Measurements from ENCODE around the gene ATP10A. TPM values are rescaled to one million over a fixed set of nuclear protein-coding genes. Genes with fewer than 3 reads are reported as not detected.

The ATP10A gene
- total RNA-seq, 1 experiment from 2014 or later, result 3.0 TPM

DNA sequence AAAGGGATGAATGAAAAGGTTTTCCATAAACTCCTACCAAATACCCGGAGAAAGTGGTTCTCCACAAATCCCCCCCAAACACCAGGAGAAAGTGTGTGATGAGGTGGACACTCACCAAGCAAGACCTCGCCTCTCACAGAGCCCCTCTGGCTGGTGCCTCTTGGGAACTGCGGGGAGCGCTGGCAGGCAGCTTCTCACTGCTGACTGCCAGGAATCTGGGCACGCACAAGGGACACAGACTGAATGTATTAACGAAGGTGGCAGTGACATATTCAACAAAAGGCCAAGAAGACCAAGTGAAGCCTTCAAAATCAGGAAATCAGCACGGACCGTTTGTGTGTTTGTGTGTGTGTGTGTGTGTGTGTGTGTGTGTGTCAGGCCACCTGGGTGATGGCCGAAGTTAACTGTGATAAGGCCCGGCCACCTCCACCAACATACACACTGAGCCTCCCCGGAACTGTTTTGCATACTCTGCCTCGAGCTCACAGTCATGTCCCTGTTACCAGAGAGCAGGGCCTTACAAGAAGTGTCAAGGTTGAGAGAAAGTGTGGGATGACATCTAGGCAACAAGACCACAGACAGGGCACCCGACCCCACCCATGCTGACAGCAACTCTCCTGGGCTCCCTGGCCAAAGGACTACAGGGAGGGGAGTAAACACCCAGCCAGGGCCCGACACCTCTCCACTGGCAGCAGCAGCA, 18.0 kb downstream of the ATP10A start:
- intact Hi-C loops (cut with micrococcal nuclease; ENCODE audit: unreplicated experiment), result no loop called here
- BruUV-seq (replicated peaks), result no TSS peak
- no peak for DNase-seq
- CTCF ChIA-PET, result no interaction called here
- H3K9me3 Mint-ChIP-seq (ENCODE audit: low read depth, unreplicated experiment), result no peaks in the 10 kb centered on the region
- H3K36me3 Mint-ChIP-seq (ENCODE audit: insufficient read depth, unreplicated experiment), result no peaks in the 10 kb centered on the region
- TF ChIP-seq, protein P1, sequence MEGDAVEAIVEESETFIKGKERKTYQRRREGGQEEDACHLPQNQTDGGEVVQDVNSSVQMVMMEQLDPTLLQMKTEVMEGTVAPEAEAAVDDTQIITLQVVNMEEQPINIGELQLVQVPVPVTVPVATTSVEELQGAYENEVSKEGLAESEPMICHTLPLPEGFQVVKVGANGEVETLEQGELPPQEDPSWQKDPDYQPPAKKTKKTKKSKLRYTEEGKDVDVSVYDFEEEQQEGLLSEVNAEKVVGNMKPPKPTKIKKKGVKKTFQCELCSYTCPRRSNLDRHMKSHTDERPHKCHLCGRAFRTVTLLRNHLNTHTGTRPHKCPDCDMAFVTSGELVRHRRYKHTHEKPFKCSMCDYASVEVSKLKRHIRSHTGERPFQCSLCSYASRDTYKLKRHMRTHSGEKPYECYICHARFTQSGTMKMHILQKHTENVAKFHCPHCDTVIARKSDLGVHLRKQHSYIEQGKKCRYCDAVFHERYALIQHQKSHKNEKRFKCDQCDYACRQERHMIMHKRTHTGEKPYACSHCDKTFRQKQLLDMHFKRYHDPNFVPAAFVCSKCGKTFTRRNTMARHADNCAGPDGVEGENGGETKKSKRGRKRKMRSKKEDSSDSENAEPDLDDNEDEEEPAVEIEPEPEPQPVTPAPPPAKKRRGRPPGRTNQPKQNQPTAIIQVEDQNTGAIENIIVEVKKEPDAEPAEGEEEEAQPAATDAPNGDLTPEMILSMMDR (IDR thresholded peaks at IDR 0.05; ENCODE audit: unreplicated experiment), result no peak
- no peaks in the 10 kb centered on the region for H3K4me1 Mint-ChIP-seq (ENCODE audit: low read depth, unreplicated experiment)
- H3K4me3 Mint-ChIP-seq (ENCODE audit: low read depth, unreplicated experiment), result no peak overlapping the region
- H3K27ac Mint-ChIP-seq (ENCODE audit: unreplicated experiment), result no peak overlapping the region
- H3K27me3 Mint-ChIP-seq (ENCODE audit: unreplicated experiment), result no peaks in the 10 kb centered on the region

DNA sequence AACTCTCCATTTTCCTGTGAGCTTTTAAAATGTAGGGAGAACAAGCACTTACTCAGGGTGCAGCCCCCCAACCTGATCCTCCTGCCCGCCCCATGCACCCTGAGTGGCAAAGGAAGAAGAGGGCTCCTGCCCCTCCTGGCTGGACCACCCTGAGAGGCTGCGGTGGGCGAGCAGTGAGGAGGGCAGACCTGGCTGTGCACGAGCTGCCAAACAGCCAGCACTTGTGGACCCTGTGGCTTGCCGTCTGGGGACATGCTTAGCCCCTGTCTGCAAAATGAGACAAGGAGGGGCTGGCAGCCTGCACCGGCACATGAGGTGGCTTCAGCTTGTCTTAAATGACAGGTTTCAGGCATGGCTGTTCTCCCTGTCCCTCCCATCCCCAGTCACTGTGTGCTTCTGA, 18.6 kb downstream of the ATP10A start:
- H3K4me1 Mint-ChIP-seq (ENCODE audit: low read depth, unreplicated experiment), result no peaks in the 10 kb centered on the region
- TF ChIP-seq, protein P1 (IDR thresholded peaks at IDR 0.05; ENCODE audit: unreplicated experiment), result no peak
- H3K4me3 Mint-ChIP-seq (ENCODE audit: low read depth, unreplicated experiment), result no peak overlapping the region
- H3K36me3 Mint-ChIP-seq (ENCODE audit: insufficient read depth, unreplicated experiment), result no peaks in the 10 kb centered on the region
- no peaks in the 10 kb centered on the region for H3K9me3 Mint-ChIP-seq (ENCODE audit: low read depth, unreplicated experiment)
- H3K27ac Mint-ChIP-seq (ENCODE audit: unreplicated experiment), result no peak overlapping the region
- BruUV-seq (replicated peaks), result no TSS peak
- intact Hi-C loops (cut with micrococcal nuclease; ENCODE audit: unreplicated experiment), result no loop called here
- DNase-seq, result no peak
- H3K27me3 Mint-ChIP-seq (ENCODE audit: unreplicated experiment), result no peaks in the 10 kb centered on the region
- CTCF ChIA-PET, result no interaction called here

DNA sequence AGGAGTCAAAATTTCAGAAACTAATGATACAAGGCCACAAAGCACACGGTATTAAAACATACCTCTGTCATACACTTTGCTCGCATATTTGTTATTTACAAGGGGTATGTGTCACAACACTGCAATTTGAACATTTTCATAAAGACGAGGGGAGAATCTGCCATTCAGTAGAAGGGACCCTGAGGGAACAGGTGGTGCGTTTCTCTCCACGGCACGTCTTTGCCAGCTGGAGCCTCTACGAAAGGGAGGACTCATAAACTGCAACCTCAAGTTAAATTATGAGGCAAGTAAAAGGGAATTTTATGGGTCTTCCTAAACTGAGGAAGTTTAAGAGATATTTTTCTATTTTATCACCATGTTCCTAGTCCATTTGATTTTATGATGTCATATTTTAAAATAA, 19.1 kb downstream of the ATP10A start:
- TF ChIP-seq, protein P1 (IDR thresholded peaks at IDR 0.05; ENCODE audit: unreplicated experiment), result no peak
- no peak overlapping the region for H3K4me3 Mint-ChIP-seq (ENCODE audit: low read depth, unreplicated experiment)
- CTCF ChIA-PET, result no interaction called here
- no peaks in the 10 kb centered on the region for H3K27me3 Mint-ChIP-seq (ENCODE audit: unreplicated experiment)
- no TSS peak for BruUV-seq (replicated peaks)
- no peaks in the 10 kb centered on the region for H3K9me3 Mint-ChIP-seq (ENCODE audit: low read depth, unreplicated experiment)
- intact Hi-C loops (cut with micrococcal nuclease; ENCODE audit: unreplicated experiment), result no loop called here
- no peak for DNase-seq
- H3K36me3 Mint-ChIP-seq (ENCODE audit: insufficient read depth, unreplicated experiment), result no peaks in the 10 kb centered on the region
- no peaks in the 10 kb centered on the region for H3K4me1 Mint-ChIP-seq (ENCODE audit: low read depth, unreplicated experiment)
- no peak overlapping the region for H3K27ac Mint-ChIP-seq (ENCODE audit: unreplicated experiment)

DNA sequence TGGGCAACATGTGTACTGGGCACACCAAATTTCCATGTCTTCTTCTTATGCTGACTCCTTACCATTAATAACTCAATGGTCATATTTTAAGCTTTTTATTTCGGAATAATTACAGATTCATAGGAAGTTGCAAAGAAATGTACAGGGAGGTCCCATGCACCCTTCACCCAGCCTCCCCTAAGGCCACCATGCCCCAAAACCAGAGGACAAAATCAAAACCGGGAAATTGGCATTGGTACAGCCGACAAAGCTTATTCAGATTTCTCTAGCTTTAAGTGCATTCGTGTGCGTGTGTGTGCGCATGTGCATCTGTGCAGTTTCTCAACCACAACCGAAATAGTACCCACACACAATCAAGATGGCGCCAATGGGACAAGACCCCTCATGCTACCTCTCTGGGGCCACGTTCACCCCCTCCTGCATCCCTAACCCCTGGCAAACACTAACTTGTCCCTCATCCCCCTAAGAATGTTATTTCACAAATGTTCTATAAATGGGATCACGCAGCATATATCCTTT, 23.4 kb downstream of the ATP10A start:
- no peak overlapping the region for H3K27ac Mint-ChIP-seq (ENCODE audit: unreplicated experiment)
- H3K9me3 Mint-ChIP-seq (ENCODE audit: low read depth, unreplicated experiment), result no peaks in the 10 kb centered on the region
- CTCF ChIA-PET, result no interaction called here
- no peak for DNase-seq
- intact Hi-C loops (cut with micrococcal nuclease; ENCODE audit: unreplicated experiment), result no loop called here
- no peaks in the 10 kb centered on the region for H3K4me1 Mint-ChIP-seq (ENCODE audit: low read depth, unreplicated experiment)
- TF ChIP-seq, protein P1 (IDR thresholded peaks at IDR 0.05; ENCODE audit: unreplicated experiment), result no peak
- H3K36me3 Mint-ChIP-seq (ENCODE audit: insufficient read depth, unreplicated experiment), result no peaks in the 10 kb centered on the region
- no TSS peak for BruUV-seq (replicated peaks)
- H3K27me3 Mint-ChIP-seq (ENCODE audit: unreplicated experiment), result no peaks in the 10 kb centered on the region
- no peak overlapping the region for H3K4me3 Mint-ChIP-seq (ENCODE audit: low read depth, unreplicated experiment)

Data from Calu3 (cell line).